H1 (cell line): ENCODE data around the gene ASCL1. TPM values are rescaled to one million over a fixed set of nuclear protein-coding genes. Genes with fewer than 3 reads are reported as not detected.

Source experiments
- CTCF ChIA-PET: fragments of 300-600 bp; sonication (Branson Sonifier 250); formaldehyde crosslinking; loops from one replicate; lab custom pipeline; 2021; ENCODE audit not compliant: partially characterized antibody; lab: Charles Lee
- POLR2A ChIA-PET: fragments of 300-600 bp; sonication (Branson Sonifier 250); formaldehyde crosslinking; loops from one replicate; lab custom pipeline; 2021; ENCODE audit warnings: inconsistent platforms; ENCODE audit not compliant: partially characterized antibody; lab: Charles Lee
- DNase-seq, 2 experiments: peaks; one replicate each; pipeline versions ENCODE4 v3.0.0 to v3.0.0-alpha.2; 2010 to 2022; ENCODE audit warnings: low spot score in 2 of 2, low read depth in 1 of 2, mixed read lengths in 1 of 2
- FAIRE-seq: peaks from 2 replicates; lab custom pipeline; 2011; peaks lifted over from hg19 to GRCh38; lab: Jason Lieb, UNC
- H2AFZ ChIP-seq: 2 replicates; pipeline ENCODE4 v1.8.1; 2012; ENCODE audit warnings: low read length, inconsistent platforms
- H2AK5ac ChIP-seq: 2 replicates; pipeline ENCODE4 v1.6.1; 2013; ENCODE audit warnings: low read depth, low read length
- H2BK120ac ChIP-seq: replicated peaks from 2 replicates; pipeline ENCODE3; 2013; ENCODE audit warnings: low read depth, low read length, inconsistent platforms
- H2BK12ac ChIP-seq: 2 replicates; pipeline ENCODE4 v1.6.1; 2013; ENCODE audit warnings: low read depth, low read length
- H2BK15ac ChIP-seq: 2 replicates; pipeline ENCODE4 v1.6.1; 2013; ENCODE audit warnings: low read length
- H2BK20ac ChIP-seq: 2 replicates; pipeline ENCODE4 v1.6.1; 2013; ENCODE audit warnings: low read length
- H2BK5ac ChIP-seq: 2 replicates; pipeline ENCODE4 v1.6.1; 2013; ENCODE audit warnings: low read depth, low read length
- H3K14ac ChIP-seq: 2 replicates; pipeline ENCODE4 v1.6.1; 2013; ENCODE audit warnings: inconsistent platforms; ENCODE audit not compliant: insufficient read length
- H3K18ac ChIP-seq: 2 replicates; pipeline ENCODE4 v1.6.1; 2013; ENCODE audit warnings: low read length; ENCODE audit errors: extremely low read depth
- H3K23ac ChIP-seq: 2 replicates; pipeline ENCODE4 v1.6.1; 2013; ENCODE audit warnings: inconsistent platforms; ENCODE audit not compliant: insufficient read length
- H3K23me2 ChIP-seq: 2 replicates; pipeline ENCODE4 v1.6.1; 2013; ENCODE audit warnings: low read depth, low read length
- H3K27ac ChIP-seq: 2 replicates; pipeline ENCODE4 v1.6.1; 2011; ENCODE audit warnings: low read depth, low read length, inconsistent platforms
- H3K27me3 ChIP-seq, 4 experiments: replicated peaks in 1 of 4; 1 replicate in 1 of 4; 2 replicates in 3 of 4; pipeline versions ENCODE4 v1.6.1 to v1.8.1; 2011 to 2013; ENCODE audit warnings: low read length in 3 of 4, mild to moderate bottlenecking in 3 of 4, inconsistent platforms in 2 of 4, mixed read lengths in 2 of 4, moderate library complexity in 1 of 4; ENCODE audit not compliant: control insufficient read depth in 3 of 4, insufficient read depth in 3 of 4; ENCODE audit errors: extremely low read depth in 1 of 4
- H3K36me3 ChIP-seq, 4 experiments: 2 replicates each; pipeline versions ENCODE4 v1.6.1 to v1.8.1; 2011 to 2013; ENCODE audit warnings: mild to moderate bottlenecking in 4 of 4, low read length in 3 of 4, moderate library complexity in 2 of 4, control low read depth in 1 of 4, inconsistent platforms in 1 of 4; ENCODE audit not compliant: insufficient read depth in 4 of 4, control insufficient read depth in 2 of 4
- H3K4ac ChIP-seq: replicated peaks from 2 replicates; pipeline ENCODE3; 2013; ENCODE audit warnings: low read length, low read depth, mixed read lengths, inconsistent platforms; ENCODE audit not compliant: insufficient read length
- H3K4me1 ChIP-seq, 4 experiments: replicated peaks in 1 of 4; 1 replicate in 1 of 4; 2 replicates in 3 of 4; pipeline versions ENCODE4 v1.6.1 to v1.8.1; 2011 to 2013; ENCODE audit warnings: low read length in 3 of 4, inconsistent platforms in 2 of 4, mixed read lengths in 1 of 4; ENCODE audit not compliant: insufficient read depth in 4 of 4, control insufficient read depth in 3 of 4
- H3K4me2 ChIP-seq, 2 experiments: 2 replicates each; pipeline versions ENCODE4 v1.6.1 to v1.8.1; 2011 to 2013; ENCODE audit warnings: low read depth in 2 of 2, low read length in 2 of 2, control low read depth in 1 of 2, inconsistent platforms in 1 of 2, mild to moderate bottlenecking in 1 of 2; ENCODE audit not compliant: insufficient read depth in 1 of 2
- H3K4me3 ChIP-seq, 4 experiments: fragments of 200-600, 300-600 bp in 1 of 4; sonication (generic), shearing (Covaris generic), sonication (Bioruptor Twin) in 1 of 4; 2 replicates each; pipeline versions ENCODE4 v1.5.1 to v1.8.1; 2011 to 2016; ENCODE audit warnings: low read length in 4 of 4, low read depth in 3 of 4, control low read depth in 2 of 4, inconsistent platforms in 2 of 4, mild to moderate bottlenecking in 2 of 4, mixed read lengths in 1 of 4, moderate library complexity in 1 of 4; ENCODE audit not compliant: insufficient read depth in 2 of 4; ENCODE audit errors: extremely low read depth in 1 of 4
- H3K56ac ChIP-seq: replicated peaks from 2 replicates; pipeline ENCODE3; 2013; ENCODE audit warnings: low read depth, mild to moderate bottlenecking, mixed read lengths, low read length, inconsistent platforms; ENCODE audit not compliant: insufficient read length
- H3K79me1 ChIP-seq: 2 replicates; pipeline ENCODE4 v1.6.1; 2013; ENCODE audit warnings: low read depth, low read length, control low read depth
- H3K79me2 ChIP-seq, 2 experiments: 2 replicates each; pipeline versions ENCODE4 v1.6.1 to v1.8.1; 2012 to 2013; ENCODE audit warnings: low read length in 2 of 2, mild to moderate bottlenecking in 2 of 2, inconsistent platforms in 1 of 2; ENCODE audit not compliant: insufficient read depth in 2 of 2, control insufficient read depth in 1 of 2
- H3K9ac ChIP-seq, 4 experiments: replicated peaks in 1 of 4; 1 replicate in 1 of 4; 2 replicates in 3 of 4; pipeline versions ENCODE4 v1.6.1 to v1.8.1; 2011 to 2013; ENCODE audit warnings: low read depth in 3 of 4, low read length in 3 of 4, control low read depth in 2 of 4, mild to moderate bottlenecking in 2 of 4, moderate library complexity in 2 of 4, inconsistent platforms in 1 of 4; ENCODE audit errors: extremely low read depth in 1 of 4
- H3K9me3 ChIP-seq, 2 experiments: 2 replicates each; pipeline versions ENCODE4 v1.6.1 to v1.8.1; 2012 to 2013; ENCODE audit warnings: mild to moderate bottlenecking in 2 of 2, moderate library complexity in 2 of 2, control low read depth in 1 of 2, inconsistent platforms in 1 of 2, low read depth in 1 of 2, low read length in 1 of 2, mixed read lengths in 1 of 2; ENCODE audit not compliant: insufficient read depth in 2 of 2
- H4K20me1 ChIP-seq, 2 experiments: replicated peaks in 1 of 2; 2 replicates each; pipeline versions ENCODE3 to v1.8.1; 2011 to 2013; ENCODE audit warnings: inconsistent platforms in 2 of 2, low read length in 2 of 2, mild to moderate bottlenecking in 1 of 2; ENCODE audit not compliant: insufficient read depth in 2 of 2, control insufficient read depth in 1 of 2
- H4K5ac ChIP-seq: 2 replicates; pipeline ENCODE4 v1.6.1; 2013; ENCODE audit warnings: low read length, low read depth, mixed read lengths, inconsistent platforms; ENCODE audit not compliant: insufficient read length
- H4K8ac ChIP-seq: 2 replicates; pipeline ENCODE4 v1.8.0; 2013; ENCODE audit warnings: mild to moderate bottlenecking, moderate library complexity, low read length, inconsistent platforms; ENCODE audit not compliant: insufficient read depth; ENCODE audit errors: extremely low read depth
- H4K91ac ChIP-seq: replicated peaks from 2 replicates; pipeline ENCODE3; 2013; ENCODE audit warnings: low read length, mixed read lengths, inconsistent platforms; ENCODE audit not compliant: insufficient read length
- ASH2L ChIP-seq: fragments of 200-600, 300-600 bp; sonication (generic); IDR thresholded peaks from one replicate; pipeline ENCODE4 v1.7.1; 2017; ENCODE audit warnings: low read length
- BRCA1 ChIP-seq: IDR thresholded peaks from 2 replicates; pipeline ENCODE4 v1.6.1; 2012; ENCODE audit warnings: low read depth, low read length, improper control_type of control experiment
- CBX8 ChIP-seq: fragments of 300-800, 300-1000 bp; sonication (generic); IDR thresholded peaks from 2 replicates; pipeline ENCODE4 v1.7.1; 2016; ENCODE audit warnings: low read depth, low read length, borderline replicate concordance
- CEBPB ChIP-seq: IDR thresholded peaks from 2 replicates; pipeline ENCODE4 v1.6.1; 2012; ENCODE audit warnings: low read depth, low read length
- EGR1 ChIP-seq: IDR thresholded peaks from 2 replicates; pipeline ENCODE4 v1.6.1; 2011; ENCODE audit warnings: low read depth, low read length, borderline replicate concordance
- EZH2 ChIP-seq: fragments of 200-600 bp; sonication (generic); IDR thresholded peaks from 2 replicates; pipeline ENCODE4 v1.7.1; 2012; ENCODE audit warnings: low read depth, mild to moderate bottlenecking, moderate library complexity, low read length, inconsistent platforms; ENCODE audit not compliant: severe bottlenecking
- FOSL1 ChIP-seq: IDR thresholded peaks from 2 replicates; pipeline ENCODE4 v1.6.1; 2011; ENCODE audit warnings: mild to moderate bottlenecking, low read depth, low read length, moderate library complexity; ENCODE audit not compliant: insufficient read depth
- MAFK ChIP-seq: IDR thresholded peaks from 2 replicates; pipeline ENCODE4 v1.6.1; 2012; ENCODE audit warnings: low read depth, mild to moderate bottlenecking, improper control_type of control experiment, low read length
- POLR2AphosphoS5 ChIP-seq: IDR thresholded peaks from 2 replicates; pipeline ENCODE4 v1.6.1; 2011; ENCODE audit warnings: low read depth, low read length
- RBBP5 ChIP-seq: IDR thresholded peaks from 2 replicates; pipeline ENCODE4 v1.7.1; 2012; ENCODE audit warnings: low read depth, mild to moderate bottlenecking, inconsistent platforms, low read length, moderate library complexity, borderline replicate concordance
- RNF2 ChIP-seq: fragments of 200-900, 300-1000 bp; sonication (generic); IDR thresholded peaks from 2 replicates; pipeline ENCODE4 v1.7.1; 2016; ENCODE audit warnings: borderline replicate concordance, low read depth, mild to moderate bottlenecking, antibody characterized with exemption, low read length; ENCODE audit not compliant: poor library complexity, severe bottlenecking; ENCODE audit errors: missing control alignments
- SIN3A ChIP-seq, 2 experiments: IDR thresholded peaks in 1 of 2; conservative IDR thresholded peaks in 1 of 2; 2 replicates each; pipeline ENCODE4 v1.6.1; 2011 to 2012; ENCODE audit warnings: low read length in 2 of 2, improper control_type of control experiment in 1 of 2, low read depth in 1 of 2, mild to moderate bottlenecking in 1 of 2
- ZNF274 ChIP-seq: IDR thresholded peaks from 2 replicates; pipeline ENCODE4 v1.7.0; 2012; ENCODE audit warnings: low read length, borderline replicate concordance; ENCODE audit errors: extremely low read depth
- WGBS, 2 experiments: shearing (Covaris generic) in 1 of 2; methylation state at CpG; one replicate each; pipeline versions ENCODE4 v1.1.6 to v1.1.7; 2013 to 2015; ENCODE audit warnings: low lambda C conversion rate in 2 of 2, mixed read lengths in 2 of 2, inconsistent platforms in 1 of 2, low coverage in 1 of 2, missing lambda C conversion rate in 1 of 2; ENCODE audit not compliant: insufficient replicate concordance in 2 of 2, insufficient coverage in 1 of 2, insufficient read length in 1 of 2; ENCODE audit errors: extremely low coverage in 1 of 2, missing lambda C conversion rate in 1 of 2; 5-methylcytosine and 5-hydroxymethylcytosine counted together
- polyA plus RNA-seq, 7 experiments: library from polyadenylated mRNA; depleted of rRNA in 3 of 7; stranded (reverse) in 5 of 7; unstranded in 2 of 7; fragments of >200 nt in 5 of 7; fragments of 200-250 nt in 2 of 7; gene quantifications; 1 replicate in 5 of 7; 2 replicates in 1 of 7; 4 replicates in 1 of 7; pipeline versions ENCODE4 v1.2.1 to v1.2.3, GENCODE V29; 2011 to 2013; ENCODE audit warnings: missing spikeins in 2 of 7, mixed read lengths in 2 of 7
- total RNA-seq: library from RNA; stranded (reverse); fragmentation: NEBNext Ultra II Directional; extraction: Animal tissue kit (Norgen Biotek cat#: 25700); gene quantifications from 2 replicates; pipeline ENCODE4 v1.2.1, GENCODE V29; 2021
- TF ChIP-seq, protein P1 (sequence below): IDR thresholded peaks from 2 replicates; pipeline ENCODE4 v1.6.1; 2012; ENCODE audit warnings: inconsistent platforms

Gene ASCL1
- total and polyA plus RNA-seq, 2 of the 8 experiments (the other 6 are each of a cell fraction or from before 2014, with no cell fraction given), result 0.12 TPM; not detected in 1

DNA sequence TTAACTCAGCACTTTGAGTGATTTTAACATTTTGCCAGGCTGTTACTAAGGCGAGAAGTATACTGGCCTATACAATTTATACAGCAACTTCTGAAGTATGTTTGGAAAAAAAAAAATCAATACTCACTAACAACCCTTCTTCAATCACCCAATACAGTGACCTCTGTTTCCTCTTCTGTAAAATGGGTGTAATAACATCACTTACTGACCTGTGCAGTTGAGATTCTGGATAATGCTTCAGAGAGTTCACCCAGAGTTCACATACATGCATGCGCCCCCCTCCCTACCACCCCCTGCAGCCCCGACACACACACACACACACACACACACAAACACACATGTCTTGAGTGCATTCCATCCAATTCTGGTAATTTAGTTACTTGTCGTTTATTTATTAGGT is 49.6 kb upstream of the ASCL1 start:
- CTCF ChIA-PET, result no interaction called here
- WGBS, 2 experiments, result 79% methylated on average over 4 of the region's 4 CpGs; no CpG with 5 or more reads in 1 of the 2 experiments
- TF ChIP-seq, protein P1, sequence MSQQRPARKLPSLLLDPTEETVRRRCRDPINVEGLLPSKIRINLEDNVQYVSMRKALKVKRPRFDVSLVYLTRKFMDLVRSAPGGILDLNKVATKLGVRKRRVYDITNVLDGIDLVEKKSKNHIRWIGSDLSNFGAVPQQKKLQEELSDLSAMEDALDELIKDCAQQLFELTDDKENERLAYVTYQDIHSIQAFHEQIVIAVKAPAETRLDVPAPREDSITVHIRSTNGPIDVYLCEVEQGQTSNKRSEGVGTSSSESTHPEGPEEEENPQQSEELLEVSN, result no peak
- TF ChIP-seq MAFK (no peak), FOSL1 (no peak), CBX8 (no peak), ASH2L (no peak), EZH2 (no peak), BRCA1 (no peak), CEBPB (no peak), POLR2AphosphoS5 (no peak), EGR1 (no peak), RBBP5 (no peak), RNF2 (no peak), ZNF274 (no peak), SIN3A (conservative IDR thresholded peaks at IDR 0.05 in 1 of 2, IDR thresholded peaks at IDR 0.05 in 1 of 2; ENCODE audit: low read depth in 1 of 2, low read length in 2 of 2) (no peak)

More for the DNA sequence above, 49.6 kb upstream of the ASCL1 start:
- H2BK20ac ChIP-seq, result no peak overlapping the region
- no peak overlapping the region for H4K91ac ChIP-seq
- H3K79me1 ChIP-seq, result no peaks in the 10 kb centered on the region
- no peak overlapping the region for H4K5ac ChIP-seq
- H2BK5ac ChIP-seq, result no peak overlapping the region
- no peak overlapping the region for H3K14ac ChIP-seq
- H2AFZ ChIP-seq, result no peak overlapping the region
- DNase-seq, result no peak
- H2BK120ac ChIP-seq, result no peak overlapping the region
- H4K20me1 ChIP-seq, result no peaks in the 10 kb centered on the region
- H3K36me3 ChIP-seq, result no peaks in the 10 kb centered on the region
- H3K4me3 ChIP-seq, result no peak overlapping the region
- no peaks in the 10 kb centered on the region for H3K27me3 ChIP-seq
- H3K4me1 ChIP-seq, result no peaks in the 10 kb centered on the region
- H3K4ac ChIP-seq, result no peak overlapping the region
- POLR2A ChIA-PET, result no interaction called here
- FAIRE-seq, result no peak
- H3K79me2 ChIP-seq, result no peaks in the 10 kb centered on the region
- H3K23ac ChIP-seq, result no peak overlapping the region
- H2BK15ac ChIP-seq, result no peak overlapping the region
- H4K8ac ChIP-seq, result no peak overlapping the region
- no peak overlapping the region for H3K4me2 ChIP-seq
- H3K23me2 ChIP-seq, result no peaks in the 10 kb centered on the region
- no peak overlapping the region for H3K56ac ChIP-seq
- H3K27ac ChIP-seq, result no peak overlapping the region
- no peak overlapping the region for H2BK12ac ChIP-seq
- no peak overlapping the region for H3K9ac ChIP-seq
- H3K18ac ChIP-seq, result no peak overlapping the region
- no peak overlapping the region for H2AK5ac ChIP-seq
- no peaks in the 10 kb centered on the region for H3K9me3 ChIP-seq
